Fibroblast of lung (primary cell): ENCODE data around the gene ZBTB43.

Experiments
- CTCF ChIP-seq, 2 donors: IDR thresholded peaks in 1 of 2; conservative IDR thresholded peaks in 1 of 2; 1 replicate in 1 of 2; 2 replicates in 1 of 2; pipeline ENCODE4 v1.5.1; 2011 to 2012; ENCODE audit warnings: low read length in 2 of 2, control low read depth in 1 of 2, inconsistent platforms in 1 of 2, low read depth in 1 of 2, mild to moderate bottlenecking in 1 of 2
- EZH2 ChIP-seq: IDR thresholded peaks from 2 replicates; pipeline ENCODE4 v1.5.1; 2012; ENCODE audit warnings: low read length, control low read depth, mild to moderate bottlenecking; ENCODE audit errors: missing control alignments

DNA sequence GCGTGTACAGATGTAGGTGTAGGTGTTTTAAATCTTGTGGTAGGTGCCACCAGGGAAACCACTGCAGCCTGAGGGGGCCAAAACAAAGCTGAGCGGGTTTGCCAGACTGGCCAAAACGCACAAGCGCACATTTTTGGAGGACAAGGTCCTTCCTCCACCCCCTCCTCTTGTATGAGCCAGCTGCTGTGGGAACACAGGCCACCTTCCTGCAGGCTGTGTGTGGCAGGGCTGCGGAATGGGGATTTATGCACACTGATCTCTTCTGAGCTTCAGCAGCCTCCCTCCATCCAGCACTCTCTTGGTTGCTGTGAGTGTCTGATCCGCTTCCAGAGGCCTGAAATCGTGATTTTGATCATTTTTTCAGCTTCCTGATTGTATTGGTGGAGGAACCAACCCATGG, 22.4 kb downstream of the ZBTB43 start:
- no peak for TF ChIP-seq CTCF (conservative IDR thresholded peaks at IDR 0.05 in 1 of 2, IDR thresholded peaks at IDR 0.05 in 1 of 2; ENCODE audit: low read depth in 1 of 2, low read length in 2 of 2)
- no peak for TF ChIP-seq EZH2
